Thoracic aorta (tissue), 2 donors: ENCODE measurements around the gene ZNF813. TPM values are rescaled to one million over a fixed set of nuclear protein-coding genes. Genes with fewer than 3 reads are reported as not detected.

Experiments used
- ATAC-seq: fragments of 150-250 bp; one replicate; pipeline ENCODE4 v1.8.0; 2017; ENCODE audit warnings: low read depth; ENCODE audit not compliant: insufficient number of reproducible peaks, low FRiP score
- DNase-seq: peaks from one replicate; pipeline ENCODE4 v3.0.0-alpha.2; 2020; ENCODE audit warnings: low spot score
- H3K27ac ChIP-seq, 2 donors: fragments of 200-600 bp; sonication (generic); 1 replicate in 1 of 2; 2 replicates in 1 of 2; pipeline ENCODE4 v1.5.1; 2016; ENCODE audit warnings: mild to moderate bottlenecking in 2 of 2, moderate library complexity in 2 of 2
- H3K27me3 ChIP-seq: fragments of 200-600 bp; sonication (generic); replicated peaks from 2 replicates; pipeline ENCODE4 v1.6.0; 2016; ENCODE audit warnings: mild to moderate bottlenecking; ENCODE audit not compliant: insufficient read depth
- H3K36me3 ChIP-seq: fragments of 200-600 bp; sonication (generic); one replicate; pipeline ENCODE4 v1.5.1; 2016
- H3K4me1 ChIP-seq, 2 donors: fragments of 200-600 bp; sonication (generic); 1 replicate in 1 of 2; 2 replicates in 1 of 2; pipeline versions ENCODE4 v1.5.1 to v1.6.0; 2016; ENCODE audit warnings: low read depth in 2 of 2, mild to moderate bottlenecking in 1 of 2; ENCODE audit not compliant: control insufficient read depth in 1 of 2
- H3K4me3 ChIP-seq: fragments of 200-600 bp; sonication (generic); 2 replicates; pipeline ENCODE4 v1.5.1; 2016; ENCODE audit warnings: mild to moderate bottlenecking
- H3K9me3 ChIP-seq: fragments of 200-600 bp; sonication (generic); 2 replicates; pipeline ENCODE4 v1.5.1; 2016
- CTCF ChIP-seq: fragments of 200-600 bp; sonication (generic); IDR thresholded peaks from one replicate; pipeline ENCODE4 v1.5.1; 2019; ENCODE audit warnings: antibody characterized with exemption
- total RNA-seq, 2 donors: library from RNA; depleted of rRNA; stranded (reverse); fragments of >200 nt; gene quantifications; one replicate each; pipeline versions ENCODE4 v1.1.0 to v1.2.3, GENCODE V29; 2016

ZNF813 gene
- total RNA-seq, 2 donors from 2014 or later: 0.81 to 3.0 TPM

GRCh38 chr19:53537121-53537520, 69.6 kb downstream of the ZNF813 start:
- H3K36me3 ChIP-seq: no peaks in the 10 kb centered on the region
- H3K9me3 ChIP-seq: no peaks in the 10 kb centered on the region
- DNase-seq (no peak), ATAC-seq (no peak)
- no peak for TF ChIP-seq CTCF
- peak overlapping the region; percentile 69 to 78 for H3K27ac ChIP-seq
- H3K4me3 ChIP-seq: peak overlapping the region; percentile 75
- H3K4me1 ChIP-seq: peaks cover 0 to 9% of the 10 kb centered on the region in 2 donors
- H3K27me3 ChIP-seq: no peaks in the 10 kb centered on the region

GRCh38 chr19:53537521-53538377, 70.2 kb downstream of the ZNF813 start, which contains the start of gene ZNF331:
Gene ZNF331 (plus strand): TSS chr19:53538145. CDS start chr19:53569377, 31,232 bp downstream.
- Histone ChIP-seq H3K9me3 (no peaks in the 10 kb centered on the region), H3K36me3 (no peaks in the 10 kb centered on the region), H3K4me3 (peak within 1 kb of the TSS; percentile 75), H3K4me1 (peaks cover 0 to 9% of the 10 kb centered on the region in 2 donors), H3K27ac (peak within 1 kb of the TSS; percentile 69 to 78), H3K27me3 (no peaks in the 10 kb centered on the region)
- peak; percentile 33 for DNase-seq
- TF ChIP-seq CTCF: peak; percentile 49
- peak; percentile 70 for ATAC-seq

GRCh38 chr19:53538378-53539109, 71.0 kb downstream of the ZNF813 start:
- H3K27ac ChIP-seq: peak overlapping the region; percentile 69 to 78
- H3K36me3 ChIP-seq: no peaks in the 10 kb centered on the region
- ATAC-seq: no peak

GRCh38 chr19:53540091-53540490, 72.6 kb downstream of the ZNF813 start:
- TF ChIP-seq CTCF: no peak
- no peak overlapping the region for H3K27ac ChIP-seq

More at GRCh38 chr19:53538378-53539109, 71.0 kb downstream of the ZNF813 start:
- H3K9me3 ChIP-seq: no peaks in the 10 kb centered on the region
- peak overlapping the region; percentile 75 for H3K4me3 ChIP-seq
- TF ChIP-seq CTCF: no peak
- peaks cover 0 to 9% of the 10 kb centered on the region in 2 donors for H3K4me1 ChIP-seq
- no peaks in the 10 kb centered on the region for H3K27me3 ChIP-seq
- no peak for DNase-seq

GRCh38 chr19:53541971-53542370, 74.4 kb downstream of the ZNF813 start:
- ATAC-seq (no peak), DNase-seq (no peak)
- Histone ChIP-seq H3K27ac (no peak overlapping the region), H3K36me3 (peaks cover 3% of the 10 kb centered on the region), H3K4me3 (no peak overlapping the region), H3K9me3 (no peaks in the 10 kb centered on the region), H3K4me1 (peaks cover 0 to 9% of the 10 kb centered on the region in 2 donors), H3K27me3 (no peaks in the 10 kb centered on the region)
- TF ChIP-seq CTCF: no peak

More at GRCh38 chr19:53540091-53540490, 72.6 kb downstream of the ZNF813 start:
- DNase-seq (no peak), ATAC-seq (no peak)
- H3K4me1 ChIP-seq: peaks cover 0 to 9% of the 10 kb centered on the region in 2 donors
- no peak overlapping the region for H3K4me3 ChIP-seq
- H3K27me3 ChIP-seq: no peaks in the 10 kb centered on the region
- H3K36me3 ChIP-seq: no peaks in the 10 kb centered on the region
- H3K9me3 ChIP-seq: no peaks in the 10 kb centered on the region
